Measurements from ENCODE around the gene TIGD3.

GRCh38 chr11:65323813-65324212 is 30.7 kb upstream of the TIGD3 start:
- TF ChIP-seq CTCF (IDR thresholded peaks at IDR 0.05) (no peak), POLR2A (IDR thresholded peaks at IDR 0.05) (no peak)

Data from lower leg skin (tissue), 3 donors.